Panc1 (cell line): Measurements from ENCODE around the gene HSD17B10.
"Not testable (repeated sequence)": the region's sequence is repeated elsewhere in the genome, so short reads cannot be mapped to it uniquely, and the experiment has no call there.

Experiments
- CTCF ChIP-seq: fragments of 450-650 bp; IDR thresholded peaks from 2 replicates; pipeline ENCODE4 v1.5.1; 2017; ENCODE audit warnings: mild to moderate bottlenecking
- POLR2AphosphoS5 ChIP-seq: IDR thresholded peaks from 2 replicates; pipeline ENCODE4 v1.6.1; 2012; ENCODE audit warnings: mild to moderate bottlenecking, low read depth, low read length, moderate library complexity
- REST ChIP-seq, 2 experiments: IDR thresholded peaks; 2 replicates each; pipeline ENCODE4 v1.6.1; 2011 to 2012; ENCODE audit warnings: low read depth in 2 of 2, control low read depth in 1 of 2, low read length in 1 of 2, mild to moderate bottlenecking in 1 of 2, moderate library complexity in 1 of 2; ENCODE audit not compliant: insufficient read depth in 1 of 2
- TCF7L2 ChIP-seq: IDR thresholded peaks from 2 replicates; pipeline ENCODE4 v1.6.1; 2011; ENCODE audit warnings: mild to moderate bottlenecking, low read depth, low read length, inconsistent platforms

GRCh38 chrX:53420351-53420750 lies 13.8 kb downstream of the HSD17B10 start:
- not testable (repeated sequence) for TF ChIP-seq POLR2AphosphoS5; REST (IDR thresholded peaks at IDR 0.05; ENCODE audit: insufficient read depth in 1 of 2, low read depth in 2 of 2, low read length in 1 of 2); CTCF; TCF7L2
